Measurements from ENCODE around the gene UCKL1.

UCKL1 gene

DNA sequence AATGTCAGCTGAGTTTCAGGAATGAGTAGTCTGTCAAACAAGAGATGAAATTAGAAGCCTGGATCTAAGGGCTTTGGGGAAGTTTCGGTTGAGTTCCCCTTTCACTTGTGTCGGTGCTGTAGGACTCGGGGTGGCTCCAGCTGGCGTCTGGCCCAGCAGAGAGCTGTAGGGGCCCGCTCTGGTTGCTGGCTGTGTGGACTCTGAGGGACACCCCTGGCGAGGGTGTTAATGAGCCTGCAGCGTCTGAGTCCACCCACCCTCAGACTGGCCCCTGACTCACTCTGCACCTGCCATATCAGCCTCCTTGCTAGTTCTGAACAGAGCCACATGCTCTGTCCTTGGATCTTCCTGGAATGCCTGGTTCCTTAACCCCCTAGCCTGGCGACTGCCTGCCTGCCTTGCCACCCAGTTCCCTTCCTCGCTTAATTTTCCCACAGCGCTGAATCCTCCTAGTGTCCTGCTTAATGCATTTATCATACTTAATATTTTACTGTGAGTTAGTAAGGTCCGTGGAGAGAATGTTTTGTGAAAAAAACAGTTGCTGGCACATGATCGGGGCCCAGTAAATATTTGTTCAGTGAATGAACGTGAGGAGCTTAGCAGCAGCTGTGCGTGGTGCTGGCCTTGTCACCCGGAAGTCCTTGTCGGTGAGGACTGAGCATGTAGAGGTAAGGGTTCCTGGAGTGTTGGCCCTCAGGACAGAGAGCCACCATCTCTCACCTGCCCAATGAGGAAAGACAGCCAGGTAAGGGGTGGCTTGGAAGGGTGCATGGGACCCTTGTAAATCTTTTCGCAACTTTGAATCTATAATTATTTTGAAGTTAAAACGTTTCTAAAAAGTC, 59.7 kb downstream of the UCKL1 start:
- TF ChIP-seq POLR2AphosphoS5 (IDR thresholded peaks at IDR 0.05; ENCODE audit: low read depth) (peak; percentile 29; the same call in 1 of the 2 replicates), GABPA (IDR thresholded peaks at IDR 0.05; ENCODE audit: low read depth) (no peak), SPI1 (IDR thresholded peaks at IDR 0.05; ENCODE audit: borderline replicate concordance, low read depth) (peak; percentile 86; the same call in 1 of the 2 replicates)
- TF ChIP-seq, protein P1, sequence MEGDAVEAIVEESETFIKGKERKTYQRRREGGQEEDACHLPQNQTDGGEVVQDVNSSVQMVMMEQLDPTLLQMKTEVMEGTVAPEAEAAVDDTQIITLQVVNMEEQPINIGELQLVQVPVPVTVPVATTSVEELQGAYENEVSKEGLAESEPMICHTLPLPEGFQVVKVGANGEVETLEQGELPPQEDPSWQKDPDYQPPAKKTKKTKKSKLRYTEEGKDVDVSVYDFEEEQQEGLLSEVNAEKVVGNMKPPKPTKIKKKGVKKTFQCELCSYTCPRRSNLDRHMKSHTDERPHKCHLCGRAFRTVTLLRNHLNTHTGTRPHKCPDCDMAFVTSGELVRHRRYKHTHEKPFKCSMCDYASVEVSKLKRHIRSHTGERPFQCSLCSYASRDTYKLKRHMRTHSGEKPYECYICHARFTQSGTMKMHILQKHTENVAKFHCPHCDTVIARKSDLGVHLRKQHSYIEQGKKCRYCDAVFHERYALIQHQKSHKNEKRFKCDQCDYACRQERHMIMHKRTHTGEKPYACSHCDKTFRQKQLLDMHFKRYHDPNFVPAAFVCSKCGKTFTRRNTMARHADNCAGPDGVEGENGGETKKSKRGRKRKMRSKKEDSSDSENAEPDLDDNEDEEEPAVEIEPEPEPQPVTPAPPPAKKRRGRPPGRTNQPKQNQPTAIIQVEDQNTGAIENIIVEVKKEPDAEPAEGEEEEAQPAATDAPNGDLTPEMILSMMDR (IDR thresholded peaks at IDR 0.05; ENCODE audit: insufficient read depth, low read length): no peak
- TF ChIP-seq, protein P2, sequence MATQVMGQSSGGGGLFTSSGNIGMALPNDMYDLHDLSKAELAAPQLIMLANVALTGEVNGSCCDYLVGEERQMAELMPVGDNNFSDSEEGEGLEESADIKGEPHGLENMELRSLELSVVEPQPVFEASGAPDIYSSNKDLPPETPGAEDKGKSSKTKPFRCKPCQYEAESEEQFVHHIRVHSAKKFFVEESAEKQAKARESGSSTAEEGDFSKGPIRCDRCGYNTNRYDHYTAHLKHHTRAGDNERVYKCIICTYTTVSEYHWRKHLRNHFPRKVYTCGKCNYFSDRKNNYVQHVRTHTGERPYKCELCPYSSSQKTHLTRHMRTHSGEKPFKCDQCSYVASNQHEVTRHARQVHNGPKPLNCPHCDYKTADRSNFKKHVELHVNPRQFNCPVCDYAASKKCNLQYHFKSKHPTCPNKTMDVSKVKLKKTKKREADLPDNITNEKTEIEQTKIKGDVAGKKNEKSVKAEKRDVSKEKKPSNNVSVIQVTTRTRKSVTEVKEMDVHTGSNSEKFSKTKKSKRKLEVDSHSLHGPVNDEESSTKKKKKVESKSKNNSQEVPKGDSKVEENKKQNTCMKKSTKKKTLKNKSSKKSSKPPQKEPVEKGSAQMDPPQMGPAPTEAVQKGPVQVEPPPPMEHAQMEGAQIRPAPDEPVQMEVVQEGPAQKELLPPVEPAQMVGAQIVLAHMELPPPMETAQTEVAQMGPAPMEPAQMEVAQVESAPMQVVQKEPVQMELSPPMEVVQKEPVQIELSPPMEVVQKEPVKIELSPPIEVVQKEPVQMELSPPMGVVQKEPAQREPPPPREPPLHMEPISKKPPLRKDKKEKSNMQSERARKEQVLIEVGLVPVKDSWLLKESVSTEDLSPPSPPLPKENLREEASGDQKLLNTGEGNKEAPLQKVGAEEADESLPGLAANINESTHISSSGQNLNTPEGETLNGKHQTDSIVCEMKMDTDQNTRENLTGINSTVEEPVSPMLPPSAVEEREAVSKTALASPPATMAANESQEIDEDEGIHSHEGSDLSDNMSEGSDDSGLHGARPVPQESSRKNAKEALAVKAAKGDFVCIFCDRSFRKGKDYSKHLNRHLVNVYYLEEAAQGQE (IDR thresholded peaks at IDR 0.05; ENCODE audit: insufficient replicate concordance, low read depth): peak; percentile 11
- Histone ChIP-seq H3K27me3 (ENCODE audit: insufficient read depth, poor library complexity, severe bottlenecking) (no peaks in the 10 kb centered on the region), H3K4me3 (replicated peaks; ENCODE audit: insufficient read depth, low read length) (peak overlapping the region; percentile 72), H3K27ac (replicated peaks) (peak overlapping the region; percentile 86)
- peak; percentile 65 to 82 for DNase-seq (ENCODE audit: low read depth in 1 of 2, low spot score in 1 of 2)

DNA sequence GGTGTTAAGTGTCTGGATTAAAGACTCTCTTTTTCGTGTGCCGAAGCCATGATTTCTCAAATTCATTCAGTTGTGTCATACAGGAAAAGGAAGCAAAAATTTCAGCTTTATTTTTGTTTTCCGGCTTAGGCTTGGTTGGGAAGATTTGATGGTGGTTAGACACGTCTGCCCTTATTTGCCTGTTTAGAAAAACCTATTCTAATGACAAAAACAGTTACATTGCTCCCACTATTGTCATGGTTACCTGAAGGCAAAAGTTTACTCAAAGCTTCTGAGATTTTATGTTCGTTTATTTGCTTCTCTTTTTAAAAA, 60.3 kb downstream of the UCKL1 start:
- TF ChIP-seq SPI1 (IDR thresholded peaks at IDR 0.05; ENCODE audit: borderline replicate concordance, low read depth): no peak
- no peak for TF ChIP-seq GABPA (IDR thresholded peaks at IDR 0.05; ENCODE audit: low read depth)
- TF ChIP-seq, protein P2 (IDR thresholded peaks at IDR 0.05; ENCODE audit: insufficient replicate concordance, low read depth): no peak
- no peak for TF ChIP-seq POLR2AphosphoS5 (IDR thresholded peaks at IDR 0.05; ENCODE audit: low read depth)
- TF ChIP-seq, protein P1 (IDR thresholded peaks at IDR 0.05; ENCODE audit: insufficient read depth, low read length): no peak
- Histone ChIP-seq H3K4me3 (replicated peaks; ENCODE audit: insufficient read depth, low read length) (peak overlapping the region; percentile 72), H3K27ac (replicated peaks) (peak overlapping the region; percentile 86), H3K27me3 (ENCODE audit: insufficient read depth, poor library complexity, severe bottlenecking) (no peaks in the 10 kb centered on the region)
- no peak for DNase-seq (ENCODE audit: low read depth in 1 of 2, low spot score in 1 of 2)

DNA sequence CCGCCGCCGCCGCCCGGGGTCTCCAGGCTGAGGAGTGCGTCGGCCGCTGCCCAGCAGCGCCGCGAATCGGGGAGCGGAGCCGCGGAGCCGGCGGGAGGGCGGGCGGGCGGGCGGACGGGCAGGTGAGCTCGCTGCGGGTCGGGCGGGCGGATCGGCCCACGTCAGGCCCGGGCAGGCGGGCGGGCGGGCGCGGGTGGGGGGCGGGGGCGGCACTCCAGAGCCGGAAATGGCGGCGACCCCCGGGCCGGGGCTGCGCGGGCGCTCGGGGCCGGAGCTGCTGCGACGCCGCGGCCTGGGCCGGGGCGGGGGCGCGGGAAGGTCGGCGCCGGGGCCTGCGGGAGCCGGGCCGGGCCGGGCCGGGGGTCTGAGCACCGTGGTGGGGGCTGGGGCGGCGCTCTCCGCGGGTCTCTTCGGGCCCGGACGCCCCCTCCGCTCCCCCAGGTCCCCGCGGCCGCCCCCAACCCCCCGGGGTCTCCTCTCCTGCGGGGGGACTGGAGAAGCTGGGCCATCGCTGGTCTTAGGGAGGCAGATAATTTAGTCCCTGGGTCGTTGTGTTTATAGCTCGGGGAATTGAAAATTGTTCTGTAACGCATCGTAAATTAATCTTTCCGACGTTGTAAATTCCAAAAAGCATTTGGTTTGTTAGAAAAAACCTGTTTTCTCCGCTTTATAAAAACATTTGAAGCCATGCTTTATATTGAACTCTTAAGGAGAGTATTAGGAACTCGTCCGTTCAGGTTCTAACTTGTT, 60.8 kb downstream of the UCKL1 start:
- no peak for DNase-seq (ENCODE audit: low read depth in 1 of 2, low spot score in 1 of 2)
- peak overlapping the region; percentile 86 for H3K27ac ChIP-seq (replicated peaks)
- peak overlapping the region; percentile 72 for H3K4me3 ChIP-seq (replicated peaks; ENCODE audit: insufficient read depth, low read length)
- no peaks in the 10 kb centered on the region for H3K27me3 ChIP-seq (ENCODE audit: insufficient read depth, poor library complexity, severe bottlenecking)
- TF ChIP-seq, protein P2 (IDR thresholded peaks at IDR 0.05; ENCODE audit: insufficient replicate concordance, low read depth): no peak
- TF ChIP-seq SPI1 (IDR thresholded peaks at IDR 0.05; ENCODE audit: borderline replicate concordance, low read depth): no peak
- no peak for TF ChIP-seq GABPA (IDR thresholded peaks at IDR 0.05; ENCODE audit: low read depth)
- TF ChIP-seq, protein P1 (IDR thresholded peaks at IDR 0.05; ENCODE audit: insufficient read depth, low read length): no peak
- TF ChIP-seq POLR2AphosphoS5 (IDR thresholded peaks at IDR 0.05; ENCODE audit: low read depth): no peak
